Trophoblast cell (in vitro differentiated cells and primary cell): Measurements from ENCODE around the gene ZNF70. TPM values are rescaled to one million over a fixed set of nuclear protein-coding genes. Genes with fewer than 3 reads are reported as not detected.

Experiments
- DNase-seq, 2 donors: peaks; one replicate each; pipeline ENCODE4 v3.0.0-alpha.2; 2016
- H2AFZ ChIP-seq: 2 replicates; pipeline ENCODE4 v1.6.1; 2013; ENCODE audit warnings: low read length, moderate library complexity, mild to moderate bottlenecking; ENCODE audit not compliant: insufficient read depth, poor library complexity
- H2AK5ac ChIP-seq: 2 replicates; pipeline ENCODE4 v1.6.1; 2013; ENCODE audit warnings: mild to moderate bottlenecking, low read length
- H2BK120ac ChIP-seq: 2 replicates; pipeline ENCODE4 v1.6.1; 2013; ENCODE audit warnings: low read length, mild to moderate bottlenecking, moderate library complexity; ENCODE audit not compliant: insufficient read depth, poor library complexity
- H2BK12ac ChIP-seq: 2 replicates; pipeline ENCODE4 v1.6.1; 2013; ENCODE audit warnings: mild to moderate bottlenecking, low read length, moderate library complexity
- H2BK5ac ChIP-seq: 2 replicates; pipeline ENCODE4 v1.6.1; 2013; ENCODE audit warnings: low read length, low read depth, moderate library complexity, mild to moderate bottlenecking; ENCODE audit not compliant: poor library complexity
- H3K14ac ChIP-seq: 2 replicates; pipeline ENCODE4 v1.6.1; 2013; ENCODE audit warnings: mild to moderate bottlenecking, low read length
- H3K18ac ChIP-seq: 2 replicates; pipeline ENCODE4 v1.6.1; 2013; ENCODE audit warnings: mild to moderate bottlenecking, low read length
- H3K23ac ChIP-seq: 2 replicates; pipeline ENCODE4 v1.6.1; 2013; ENCODE audit warnings: low read length
- H3K27ac ChIP-seq: 2 replicates; pipeline ENCODE4 v1.5.1; 2013; ENCODE audit warnings: low read depth, mild to moderate bottlenecking, inconsistent platforms, low read length, moderate library complexity
- H3K27me3 ChIP-seq: 2 replicates; pipeline ENCODE4 v1.6.1; 2013; ENCODE audit warnings: inconsistent platforms, mild to moderate bottlenecking, low read length, moderate library complexity; ENCODE audit not compliant: insufficient read depth
- H3K36me3 ChIP-seq, 2 experiments: 1 replicate in 1 of 2; 2 replicates in 1 of 2; pipeline ENCODE4 v1.6.1; 2013; ENCODE audit warnings: low read length in 2 of 2, mild to moderate bottlenecking in 2 of 2, moderate library complexity in 1 of 2; ENCODE audit not compliant: insufficient read depth in 2 of 2, control insufficient read depth in 1 of 2
- H3K4ac ChIP-seq: 2 replicates; pipeline ENCODE4 v1.6.1; 2013; ENCODE audit warnings: low read depth, mild to moderate bottlenecking, low read length, moderate library complexity
- H3K4me1 ChIP-seq, 2 experiments: 1 replicate in 1 of 2; 2 replicates in 1 of 2; pipeline ENCODE4 v1.6.1; 2013; ENCODE audit warnings: low read length in 2 of 2, mild to moderate bottlenecking in 2 of 2, moderate library complexity in 1 of 2; ENCODE audit not compliant: insufficient read depth in 2 of 2, control insufficient read depth in 1 of 2
- H3K4me2 ChIP-seq: 2 replicates; pipeline ENCODE4 v1.6.1; 2013; ENCODE audit warnings: inconsistent platforms, mild to moderate bottlenecking, low read length, moderate library complexity
- H3K4me3 ChIP-seq: 2 replicates; pipeline ENCODE4 v1.5.1; 2013; ENCODE audit warnings: mild to moderate bottlenecking, low read depth, low read length, inconsistent platforms
- H3K79me1 ChIP-seq: one replicate; pipeline ENCODE4 v1.6.1; 2013; ENCODE audit warnings: low read length
- H3K79me2 ChIP-seq: 2 replicates; pipeline ENCODE4 v1.6.1; 2013; ENCODE audit warnings: low read length, mild to moderate bottlenecking; ENCODE audit not compliant: control insufficient read depth, insufficient read depth, poor library complexity
- H3K9ac ChIP-seq: 2 replicates; pipeline ENCODE4 v1.6.1; 2013; ENCODE audit warnings: mild to moderate bottlenecking, low read length
- H3K9me3 ChIP-seq: 2 replicates; pipeline ENCODE4 v1.6.1; 2013; ENCODE audit warnings: low read depth, mild to moderate bottlenecking, control low read depth, inconsistent platforms, low read length; ENCODE audit not compliant: insufficient read depth
- H4K12ac ChIP-seq: 2 replicates; pipeline ENCODE4 v1.6.1; 2013; ENCODE audit warnings: low read depth, mild to moderate bottlenecking, low read length, moderate library complexity
- H4K8ac ChIP-seq: 2 replicates; pipeline ENCODE4 v1.6.1; 2013; ENCODE audit warnings: low read depth, mild to moderate bottlenecking, low read length, moderate library complexity
- H4K91ac ChIP-seq: one replicate; pipeline ENCODE4 v1.6.1; 2013; ENCODE audit warnings: low read depth, mild to moderate bottlenecking, low read length, moderate library complexity
- WGBS: extraction: QIAGEN DNeasy Blood & Tissue Kit; methylation state at CpG from one replicate; pipeline ENCODE4 v1.1.7; 2013; ENCODE audit warnings: missing lambda C conversion rate; ENCODE audit not compliant: insufficient read length, insufficient coverage; ENCODE audit errors: extremely low coverage; 5-methylcytosine and 5-hydroxymethylcytosine counted together
- polyA plus RNA-seq: library from polyadenylated mRNA; stranded (reverse); fragments of 200-250 nt; gene quantifications from 2 replicates; pipeline ENCODE4 v1.2.3, GENCODE V29; 2013

The ZNF70 gene
- 2.0 TPM in 2 replicates for polyA plus RNA-seq

DNA sequence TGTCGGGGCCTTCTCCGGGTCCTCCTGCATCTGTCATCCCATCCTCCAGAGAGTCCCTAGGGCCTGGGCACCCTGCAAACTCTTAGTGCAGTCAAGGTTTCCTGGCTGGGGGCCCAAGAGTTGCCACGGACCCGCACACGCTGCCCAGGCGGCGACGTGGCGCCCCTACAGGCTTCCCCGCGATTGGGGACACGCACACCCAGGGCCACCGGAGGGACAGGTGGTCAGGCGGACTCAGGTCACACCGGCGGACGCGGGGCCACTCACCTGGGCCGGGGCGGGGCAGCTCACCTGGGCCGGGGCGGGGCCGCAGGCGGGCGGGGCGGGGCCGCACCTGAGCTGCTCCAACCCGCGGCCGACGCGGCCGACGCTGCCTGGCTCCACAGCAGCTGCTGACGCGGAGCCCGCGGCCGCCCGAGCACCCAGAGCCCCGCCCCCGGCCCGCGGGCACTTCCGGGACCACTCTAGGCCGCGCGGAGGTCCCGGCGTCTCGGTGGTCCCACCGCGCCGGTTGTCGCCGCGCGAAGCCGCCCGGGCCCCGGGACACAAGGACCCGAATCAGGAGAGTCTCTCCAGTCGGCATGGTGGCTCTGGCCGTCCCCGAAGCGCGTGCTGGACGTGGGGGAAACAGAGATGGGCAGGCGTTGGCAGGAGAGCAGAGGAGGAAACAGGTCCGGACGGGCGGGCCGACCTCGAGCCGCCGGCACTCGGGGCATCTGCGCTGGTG is at the start of gene ZNF70:
Gene ZNF70, minus strand, starts transcription at position 399 of the 727 bp plus-strand sequence. CDS start 5,972 bp downstream, outside the sequence.
- Histone ChIP-seq H3K9ac (peak within 1 kb of the TSS; percentile 98), H3K79me1 (peaks cover 11% of the 10 kb centered on the region), H4K8ac (peak within 1 kb of the TSS; percentile 97), H3K4ac (peak within 1 kb of the TSS; percentile 41), H3K14ac (peak within 1 kb of the TSS; percentile 99), H2BK5ac (peak within 1 kb of the TSS; percentile 81), H3K4me3 (peak within 1 kb of the TSS; percentile 97), H3K79me2 (peaks cover 6% of the 10 kb centered on the region), H2BK12ac (peak within 1 kb of the TSS; percentile 6), H3K27me3 (no peaks in the 10 kb centered on the region), H2AFZ (peak within 1 kb of the TSS; percentile 95), H3K23ac (no peak within 1 kb of the TSS), H2AK5ac (peak within 1 kb of the TSS; percentile 4), H3K4me1 (peaks cover 3 to 8% of the 10 kb centered on the region in 2 experiments), H4K12ac (peak within 1 kb of the TSS; percentile 99), H3K27ac (peak within 1 kb of the TSS; percentile 87), H3K4me2 (peak within 1 kb of the TSS; percentile 99), H3K18ac (peak within 1 kb of the TSS; percentile 98), H2BK120ac (peak within 1 kb of the TSS; percentile 81), H4K91ac (peak within 1 kb of the TSS; percentile 88), H3K36me3 (no peaks in the 10 kb centered on the region), H3K9me3 (peaks cover 2% of the 10 kb centered on the region)
- peak; percentile 87 to 90 for DNase-seq
- WGBS, result no CpG with 5 or more reads among the region's 78 CpGs

DNA sequence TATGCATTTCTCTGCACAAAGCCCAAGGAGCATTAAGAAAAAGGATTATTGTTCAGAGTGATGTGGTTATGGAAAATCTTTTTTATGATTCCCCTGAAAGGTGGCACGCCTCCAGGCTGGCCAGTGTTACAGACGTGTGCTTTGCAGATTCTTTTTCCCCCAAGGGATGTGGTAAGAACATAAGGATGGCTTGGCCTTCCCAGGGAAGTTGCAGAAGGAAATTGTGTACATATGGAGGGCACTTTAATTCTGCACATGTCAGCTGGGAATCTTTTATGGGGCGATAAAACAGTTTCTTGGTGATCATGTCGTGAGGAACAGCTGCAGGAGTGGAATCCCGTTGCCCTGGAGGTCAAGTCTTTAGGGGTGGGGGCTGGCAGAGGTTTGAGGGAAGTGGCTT is 45.5 kb upstream of the ZNF70 start:
- Histone ChIP-seq H3K27ac (no peak overlapping the region), H3K23ac (no peak overlapping the region), H3K4ac (no peak overlapping the region), H3K79me1 (no peaks in the 10 kb centered on the region), H2BK5ac (no peak overlapping the region), H3K36me3 (peaks cover 64 to 73% of the 10 kb centered on the region in 2 experiments), H3K4me1 (no peaks in the 10 kb centered on the region), H4K12ac (no peak overlapping the region), H3K18ac (no peak overlapping the region), H3K4me3 (no peak overlapping the region), H4K8ac (no peak overlapping the region), H3K9ac (no peak overlapping the region), H3K9me3 (peaks cover under 1% of the 10 kb centered on the region), H3K14ac (no peak overlapping the region), H3K79me2 (no peaks in the 10 kb centered on the region), H3K4me2 (no peak overlapping the region), H2AK5ac (no peak overlapping the region), H2AFZ (no peak overlapping the region), H2BK12ac (no peak overlapping the region), H3K27me3 (no peaks in the 10 kb centered on the region), H4K91ac (no peak overlapping the region), H2BK120ac (no peak overlapping the region)
- no CpG with 5 or more reads among the region's 5 CpGs for WGBS
- DNase-seq, result no peak

DNA sequence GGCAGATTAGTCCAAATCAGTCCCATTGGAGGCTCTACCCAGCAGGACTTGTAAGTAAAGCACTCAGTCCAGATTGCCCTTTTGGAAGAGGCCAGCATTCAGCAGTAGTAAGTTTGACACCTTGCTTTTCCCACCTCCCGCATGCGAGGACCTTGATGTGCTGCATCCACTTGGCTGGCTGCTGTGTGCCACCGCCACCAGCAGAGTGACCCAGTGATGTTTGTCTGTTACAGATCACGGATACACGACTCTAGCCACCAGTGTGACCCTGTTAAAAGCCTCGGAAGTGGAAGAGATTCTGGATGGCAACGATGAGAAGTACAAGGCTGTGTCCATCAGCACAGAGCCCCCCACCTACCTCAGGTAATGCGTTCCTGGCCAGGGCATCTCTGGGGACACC is 42.4 kb upstream of the ZNF70 start:
- Histone ChIP-seq H3K23ac (no peak overlapping the region), H4K91ac (no peak overlapping the region), H3K4me2 (no peak overlapping the region), H3K4me1 (no peaks in the 10 kb centered on the region), H3K4ac (no peak overlapping the region), H4K8ac (no peak overlapping the region), H3K4me3 (peak overlapping the region; percentile 20), H3K9ac (peak overlapping the region; percentile 3), H2BK12ac (no peak overlapping the region), H3K9me3 (no peaks in the 10 kb centered on the region), H3K27ac (no peak overlapping the region), H3K79me1 (no peaks in the 10 kb centered on the region), H3K14ac (no peak overlapping the region), H3K79me2 (no peaks in the 10 kb centered on the region), H3K36me3 (peaks cover 50 to 54% of the 10 kb centered on the region in 2 experiments), H3K27me3 (no peaks in the 10 kb centered on the region), H2AK5ac (no peak overlapping the region), H2BK120ac (no peak overlapping the region), H2AFZ (no peak overlapping the region), H2BK5ac (no peak overlapping the region), H4K12ac (no peak overlapping the region), H3K18ac (no peak overlapping the region)
- no CpG with 5 or more reads among the region's 8 CpGs for WGBS
- DNase-seq, result peak in 1 of 2 donors; percentile 45

GRCh38 chr22:23791738-23792645 is 41.1 kb upstream of the ZNF70 start:
- no CpG with 5 or more reads among the region's 25 CpGs for WGBS
- Histone ChIP-seq H2BK12ac (no peak overlapping the region), H3K4me1 (no peaks in the 10 kb centered on the region), H3K27ac (no peak overlapping the region), H3K18ac (peak overlapping the region; percentile 1), H2AK5ac (no peak overlapping the region), H4K12ac (no peak overlapping the region), H3K79me1 (peaks cover 4% of the 10 kb centered on the region), H3K23ac (no peak overlapping the region), H3K4ac (peak overlapping the region; percentile 53), H2BK120ac (no peak overlapping the region), H2AFZ (no peak overlapping the region), H3K9me3 (no peaks in the 10 kb centered on the region), H3K9ac (no peak overlapping the region), H2BK5ac (no peak overlapping the region), H4K8ac (no peak overlapping the region), H3K4me3 (no peak overlapping the region), H4K91ac (no peak overlapping the region), H3K4me2 (no peak overlapping the region), H3K79me2 (peaks cover 7% of the 10 kb centered on the region), H3K36me3 (peaks cover 44 to 46% of the 10 kb centered on the region in 2 experiments), H3K14ac (no peak overlapping the region), H3K27me3 (no peaks in the 10 kb centered on the region)
- no peak for DNase-seq
